Measurements from ENCODE around the gene FMN2.

GRCh38 chr1:240474133-240474614, 382.5 kb downstream of the FMN2 start:
- TF ChIP-seq POLR2A (IDR thresholded peaks at IDR 0.05) (no peak), CTCF (IDR thresholded peaks at IDR 0.05) (no peak)

Measured in Peyer's patch (tissue), 4 donors.